MM.1S (cell line): ENCODE results near the gene GNAT3.

ENCODE experiments used
- EZH2phosphoT487 ChIP-seq: fragments of 300-600 bp; sonication (generic); IDR thresholded peaks from 2 replicates; pipeline ENCODE4 v1.6.1; 2018; ENCODE audit warnings: antibody characterized with exemption, low read length
- TF ChIP-seq, protein P1 (sequence below): fragments of 300-600 bp; sonication (generic); IDR thresholded peaks from 2 replicates; pipeline ENCODE4 v1.5.1; 2016; ENCODE audit warnings: antibody characterized with exemption, low read length, mixed read lengths

DNA sequence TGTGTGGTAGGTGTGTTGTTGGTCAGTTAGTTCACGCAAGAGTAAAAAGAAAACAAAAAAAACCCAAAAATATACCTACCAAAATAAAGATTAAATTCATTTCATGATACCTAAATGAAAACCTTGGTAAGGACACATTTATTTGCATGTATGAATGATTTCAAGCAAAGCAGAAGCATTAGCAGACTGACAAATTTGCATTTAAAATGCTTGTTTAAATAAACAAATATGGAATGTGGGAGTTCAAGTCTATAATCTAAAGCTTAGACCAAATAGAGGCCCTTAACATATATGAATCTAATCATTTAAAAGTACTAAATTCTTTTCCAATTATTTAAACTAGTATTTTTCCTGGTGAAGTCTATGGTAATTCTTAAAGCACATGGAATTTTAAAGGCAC is 35.8 kb downstream of the GNAT3 start:
- TF ChIP-seq, protein P1, sequence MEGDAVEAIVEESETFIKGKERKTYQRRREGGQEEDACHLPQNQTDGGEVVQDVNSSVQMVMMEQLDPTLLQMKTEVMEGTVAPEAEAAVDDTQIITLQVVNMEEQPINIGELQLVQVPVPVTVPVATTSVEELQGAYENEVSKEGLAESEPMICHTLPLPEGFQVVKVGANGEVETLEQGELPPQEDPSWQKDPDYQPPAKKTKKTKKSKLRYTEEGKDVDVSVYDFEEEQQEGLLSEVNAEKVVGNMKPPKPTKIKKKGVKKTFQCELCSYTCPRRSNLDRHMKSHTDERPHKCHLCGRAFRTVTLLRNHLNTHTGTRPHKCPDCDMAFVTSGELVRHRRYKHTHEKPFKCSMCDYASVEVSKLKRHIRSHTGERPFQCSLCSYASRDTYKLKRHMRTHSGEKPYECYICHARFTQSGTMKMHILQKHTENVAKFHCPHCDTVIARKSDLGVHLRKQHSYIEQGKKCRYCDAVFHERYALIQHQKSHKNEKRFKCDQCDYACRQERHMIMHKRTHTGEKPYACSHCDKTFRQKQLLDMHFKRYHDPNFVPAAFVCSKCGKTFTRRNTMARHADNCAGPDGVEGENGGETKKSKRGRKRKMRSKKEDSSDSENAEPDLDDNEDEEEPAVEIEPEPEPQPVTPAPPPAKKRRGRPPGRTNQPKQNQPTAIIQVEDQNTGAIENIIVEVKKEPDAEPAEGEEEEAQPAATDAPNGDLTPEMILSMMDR = no peak
- TF ChIP-seq EZH2phosphoT487 = no peak
